NT2/D1 (cell line): Measurements from ENCODE around the gene KCNJ15.

Experiments used
- DNase-seq: peaks from one replicate; pipeline ENCODE4 v3.0.0-alpha.2; 2011; ENCODE audit warnings: low read depth, low spot score
- H3K27me3 ChIP-seq: 2 replicates; pipeline ENCODE4 v1.6.0; 2011; ENCODE audit warnings: mild to moderate bottlenecking; ENCODE audit not compliant: insufficient read length, insufficient read depth
- H3K36me3 ChIP-seq: 2 replicates; pipeline ENCODE4 v1.6.1; 2011; ENCODE audit warnings: mild to moderate bottlenecking, low read length, mixed read lengths; ENCODE audit not compliant: insufficient read depth, insufficient read length
- H3K4me1 ChIP-seq: 2 replicates; pipeline ENCODE4 v1.5.1; 2011; ENCODE audit not compliant: insufficient read depth, insufficient read length
- H3K4me3 ChIP-seq: 2 replicates; pipeline ENCODE4 v1.5.1; 2011; ENCODE audit warnings: low read depth; ENCODE audit not compliant: insufficient read length
- H3K9ac ChIP-seq: 2 replicates; pipeline ENCODE4 v1.6.0; 2011; ENCODE audit warnings: low read depth; ENCODE audit not compliant: insufficient read length
- H3K9me3 ChIP-seq: 2 replicates; pipeline ENCODE4 v1.5.1; 2011; ENCODE audit warnings: mild to moderate bottlenecking, low read length; ENCODE audit not compliant: insufficient read depth
- SUZ12 ChIP-seq: IDR thresholded peaks from 2 replicates; pipeline ENCODE4 v1.6.1; 2011; ENCODE audit not compliant: insufficient read length, insufficient read depth; ENCODE audit errors: extremely low read depth
- YY1 ChIP-seq: IDR thresholded peaks from 2 replicates; pipeline ENCODE4 v1.6.1; 2011; ENCODE audit not compliant: insufficient read length, insufficient read depth
- ZNF274 ChIP-seq: IDR thresholded peaks from 2 replicates; pipeline ENCODE4 v1.6.1; 2011; ENCODE audit warnings: mild to moderate bottlenecking, low read depth, low read length

The KCNJ15 gene

DNA sequence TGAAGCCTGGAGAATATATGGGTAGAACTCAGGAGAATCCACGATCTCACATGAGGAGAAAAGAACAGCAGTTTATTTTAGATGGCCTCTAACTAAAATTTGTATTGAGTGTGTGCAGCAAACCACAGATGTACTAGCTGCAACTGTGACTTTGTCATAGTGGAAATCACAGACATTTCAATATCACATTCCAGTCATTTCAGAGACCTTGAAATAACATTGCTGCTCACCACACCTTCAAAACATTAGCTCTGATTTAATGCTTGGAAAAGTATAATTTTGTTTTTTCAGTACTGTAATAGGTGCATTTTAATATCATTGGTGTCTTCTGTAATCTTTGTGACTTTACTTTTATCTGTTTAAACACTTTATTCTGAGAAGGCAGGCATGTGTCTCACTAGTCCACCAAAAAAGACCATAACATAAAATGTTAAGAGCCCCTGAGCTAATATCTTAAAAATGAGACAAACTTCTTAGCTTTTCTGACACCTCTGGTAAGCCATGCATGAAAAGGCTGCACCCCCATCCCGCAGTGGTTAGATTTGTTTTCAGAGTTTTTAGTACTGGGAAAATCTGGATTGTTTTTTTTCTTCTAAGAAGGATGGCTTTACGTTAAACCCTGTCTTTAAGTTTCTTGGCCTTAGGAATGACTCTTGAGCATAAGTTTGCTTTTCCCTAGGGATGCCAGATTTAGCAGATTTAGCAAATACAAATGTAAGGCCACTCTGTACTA lies 30.1 kb downstream of the KCNJ15 start:
- Histone ChIP-seq H3K9me3 (no peaks in the 10 kb centered on the region), H3K9ac (no peak overlapping the region), H3K27me3 (no peaks in the 10 kb centered on the region), H3K36me3 (no peaks in the 10 kb centered on the region), H3K4me1 (no peaks in the 10 kb centered on the region), H3K4me3 (no peak overlapping the region)
- DNase-seq: no peak
- TF ChIP-seq SUZ12 (no peak), YY1 (no peak), ZNF274 (no peak)

GRCh38 chr21:38287476-38287875 lies 30.7 kb downstream of the KCNJ15 start:
- Histone ChIP-seq H3K4me1 (no peaks in the 10 kb centered on the region), H3K9ac (no peak overlapping the region), H3K36me3 (no peaks in the 10 kb centered on the region)

DNA sequence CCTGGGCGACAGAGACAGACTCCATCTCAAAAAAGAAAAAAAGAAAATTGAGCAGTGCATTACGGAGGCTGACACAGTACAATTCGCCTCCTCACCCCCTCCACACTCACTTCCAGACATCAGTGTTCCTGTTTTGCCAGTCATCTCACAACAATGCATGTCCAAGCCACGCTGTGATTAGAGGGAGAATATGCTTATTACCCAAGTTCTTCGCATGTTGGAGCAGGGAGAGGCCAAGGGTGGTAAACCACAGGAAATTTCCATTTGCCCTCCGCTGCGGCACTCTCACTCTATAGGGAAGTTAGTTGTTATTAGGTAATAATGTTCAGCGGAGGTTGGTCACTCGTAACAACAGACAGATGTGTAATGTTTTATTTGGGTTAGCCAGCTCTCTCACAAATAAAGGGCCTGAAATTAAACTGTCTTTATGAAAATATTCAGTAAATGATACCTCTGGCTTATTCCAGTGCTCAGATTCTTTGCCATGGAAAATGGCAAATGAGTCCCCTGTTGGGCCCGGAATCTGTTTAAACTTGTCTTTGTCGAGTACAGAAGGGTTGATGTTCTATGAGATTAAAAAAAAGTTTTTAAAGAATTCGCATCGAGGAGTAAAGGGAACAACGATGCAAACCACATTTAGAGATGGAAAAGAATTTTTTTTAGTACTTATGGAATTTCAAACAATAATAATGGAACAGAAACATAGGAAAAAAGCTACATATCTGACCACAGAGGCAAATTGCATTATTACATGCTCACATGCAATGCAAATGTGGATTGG lies 33.1 kb downstream of the KCNJ15 start:
- TF ChIP-seq ZNF274: no peak
- no peak for TF ChIP-seq YY1
- no peak for TF ChIP-seq SUZ12
- no peak for DNase-seq
- Histone ChIP-seq H3K4me3 (no peak overlapping the region), H3K27me3 (no peaks in the 10 kb centered on the region), H3K9me3 (no peaks in the 10 kb centered on the region), H3K9ac (no peak overlapping the region), H3K4me1 (no peaks in the 10 kb centered on the region), H3K36me3 (no peaks in the 10 kb centered on the region)

More at GRCh38 chr21:38287476-38287875, 30.7 kb downstream of the KCNJ15 start:
- H3K9me3 ChIP-seq: no peaks in the 10 kb centered on the region
- no peak for DNase-seq
- TF ChIP-seq SUZ12: no peak
- no peak for TF ChIP-seq ZNF274
- no peak for TF ChIP-seq YY1
- no peak overlapping the region for H3K4me3 ChIP-seq
- H3K27me3 ChIP-seq: no peaks in the 10 kb centered on the region

GRCh38 chr21:38290809-38291208 lies 34.0 kb downstream of the KCNJ15 start:
- H3K9me3 ChIP-seq: no peaks in the 10 kb centered on the region
- DNase-seq: no peak
- H3K4me1 ChIP-seq: no peaks in the 10 kb centered on the region
- no peak overlapping the region for H3K4me3 ChIP-seq
- H3K27me3 ChIP-seq: no peaks in the 10 kb centered on the region
- TF ChIP-seq ZNF274 (no peak), SUZ12 (no peak), YY1 (no peak)
- no peaks in the 10 kb centered on the region for H3K36me3 ChIP-seq
- no peak overlapping the region for H3K9ac ChIP-seq

- Histone ChIP-seq H3K36me3 (no peaks in the 10 kb centered on the region), H3K4me1 (peaks cover 4% of the 10 kb centered on the region), H3K4me3 (no peak overlapping the region), H3K9me3 (no peaks in the 10 kb centered on the region), H3K9ac (no peak overlapping the region), H3K27me3 (no peaks in the 10 kb centered on the region)
- TF ChIP-seq ZNF274: no peak
- no peak for TF ChIP-seq SUZ12
- TF ChIP-seq YY1: no peak
- no peak for DNase-seq
These were observed 35.1 kb downstream of the KCNJ15 start for GRCh38 chr21:38291874-38292273.

GRCh38 chr21:38293113-38293512 lies 36.3 kb downstream of the KCNJ15 start:
- no peaks in the 10 kb centered on the region for H3K27me3 ChIP-seq
- H3K9ac ChIP-seq: no peak overlapping the region
- DNase-seq: no peak
- no peak overlapping the region for H3K4me3 ChIP-seq
- H3K9me3 ChIP-seq: no peaks in the 10 kb centered on the region
- TF ChIP-seq SUZ12: no peak
- no peak for TF ChIP-seq ZNF274
- no peak for TF ChIP-seq YY1
- no peaks in the 10 kb centered on the region for H3K36me3 ChIP-seq
- H3K4me1 ChIP-seq: peaks cover 4% of the 10 kb centered on the region

DNA sequence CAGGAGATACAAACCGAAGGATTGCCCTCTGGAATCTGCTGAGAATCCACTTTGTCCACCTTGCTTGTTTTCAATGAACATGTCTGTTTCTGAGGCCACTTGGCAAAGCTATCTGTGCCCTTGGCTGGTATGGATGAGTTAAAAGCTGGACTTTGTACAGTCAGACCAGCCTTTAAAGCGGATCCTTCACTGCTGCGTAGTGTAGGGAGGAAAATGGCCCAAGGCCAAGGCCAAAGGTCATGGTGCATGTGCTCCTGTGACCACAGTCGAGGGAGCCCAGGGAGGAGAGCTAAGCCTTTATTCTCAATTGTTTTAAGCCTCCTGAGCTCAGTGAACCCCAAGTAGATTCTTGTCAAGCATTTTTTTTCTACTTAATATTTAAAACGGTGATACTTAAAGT lies 37.0 kb downstream of the KCNJ15 start:
- H3K9ac ChIP-seq: no peak overlapping the region
- H3K9me3 ChIP-seq: no peaks in the 10 kb centered on the region
- H3K36me3 ChIP-seq: no peaks in the 10 kb centered on the region
- peaks cover 4% of the 10 kb centered on the region for H3K4me1 ChIP-seq
- no peak overlapping the region for H3K4me3 ChIP-seq
- no peak for DNase-seq
- TF ChIP-seq YY1 (no peak), SUZ12 (no peak), ZNF274 (no peak)
- H3K27me3 ChIP-seq: no peaks in the 10 kb centered on the region

DNA sequence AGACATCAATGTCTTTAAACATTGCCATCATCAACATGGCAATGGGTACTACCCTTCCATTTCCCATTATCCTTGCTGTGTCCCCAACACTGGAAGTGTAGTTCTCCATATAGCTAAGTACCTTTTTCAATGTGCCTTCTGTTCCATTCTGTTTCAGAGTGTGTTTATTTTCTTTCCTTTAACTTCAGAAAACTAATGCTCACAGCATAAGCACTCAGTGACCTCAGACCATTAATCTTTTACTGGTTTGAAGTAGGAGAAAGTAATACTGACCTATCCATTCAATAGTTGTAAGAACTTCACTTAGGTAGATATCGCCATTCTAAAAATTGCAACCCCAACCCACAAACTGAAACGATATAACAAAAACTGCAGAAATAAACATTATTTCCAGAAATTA lies 37.8 kb downstream of the KCNJ15 start:
- peaks cover 4% of the 10 kb centered on the region for H3K4me1 ChIP-seq

More for the DNA sequence above, 37.8 kb downstream of the KCNJ15 start:
- DNase-seq: no peak
- Histone ChIP-seq H3K27me3 (no peaks in the 10 kb centered on the region), H3K36me3 (no peaks in the 10 kb centered on the region), H3K9ac (no peak overlapping the region), H3K4me3 (no peak overlapping the region), H3K9me3 (no peaks in the 10 kb centered on the region)
- TF ChIP-seq ZNF274 (no peak), SUZ12 (no peak), YY1 (no peak)
